ENCODE measurements around the gene DNAJB8.

The DNAJB8 gene

DNA sequence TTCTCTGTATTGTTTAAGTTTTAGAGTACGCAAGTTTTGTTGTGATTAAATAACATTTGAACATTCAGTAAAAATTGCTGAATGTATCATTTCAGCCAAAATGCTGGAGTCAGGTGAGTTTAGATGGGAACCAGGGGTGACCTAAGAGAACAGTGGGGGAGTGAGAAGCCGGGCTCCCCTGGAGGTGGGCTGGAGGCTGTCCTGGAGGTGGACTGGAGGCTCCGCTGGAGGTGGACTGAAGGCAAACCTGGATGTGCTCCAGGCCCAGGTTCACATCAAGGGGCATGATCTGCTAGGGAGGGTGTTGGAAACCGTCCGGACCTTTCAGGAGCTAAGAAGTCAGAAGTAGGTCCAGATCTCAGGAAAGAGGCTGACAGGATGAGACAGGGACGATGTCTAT lies 23.7 kb downstream of the DNAJB8 start:
- DNase-seq = no peak

DNA sequence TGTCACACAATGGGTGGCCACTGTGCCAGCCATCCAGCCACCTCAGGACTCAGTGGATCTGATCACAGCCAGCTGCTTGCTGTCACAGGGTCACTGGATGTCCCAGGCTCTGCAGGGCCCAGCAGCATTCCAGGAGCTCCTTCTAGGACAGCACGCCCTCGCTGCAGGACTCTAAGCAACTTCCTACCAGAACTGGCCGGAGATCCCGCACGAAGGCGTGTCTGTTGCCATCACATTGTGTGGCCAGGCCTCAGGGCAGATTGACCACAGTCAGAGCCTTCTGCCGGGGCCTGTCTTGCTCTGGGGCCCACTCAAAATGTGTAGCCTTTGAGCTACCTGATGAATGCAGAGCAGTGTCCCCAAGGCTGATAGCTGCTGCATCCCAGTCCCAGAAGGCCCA lies 24.6 kb downstream of the DNAJB8 start:
- DNase-seq = no peak

DNA sequence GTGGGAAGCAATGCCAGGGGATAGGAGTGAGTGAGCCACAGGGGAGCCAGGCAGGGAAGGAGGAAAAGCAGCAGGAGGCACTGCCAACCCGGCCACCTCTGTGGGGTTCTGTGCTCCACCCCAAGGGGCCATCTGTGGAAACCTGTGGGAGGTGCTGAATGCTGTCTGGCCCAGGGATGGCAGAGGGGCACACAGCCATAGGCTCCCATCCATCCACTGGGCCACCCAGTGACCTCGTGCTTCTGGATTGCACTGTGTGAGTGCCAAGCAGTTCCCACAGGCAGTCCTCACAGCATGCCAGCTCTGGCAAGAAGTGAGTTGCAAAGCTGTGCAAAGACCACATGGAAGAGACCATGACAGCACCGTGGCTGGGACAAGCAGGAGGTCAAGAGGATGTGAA lies 27.5 kb downstream of the DNAJB8 start:
- no peak for DNase-seq

DNA sequence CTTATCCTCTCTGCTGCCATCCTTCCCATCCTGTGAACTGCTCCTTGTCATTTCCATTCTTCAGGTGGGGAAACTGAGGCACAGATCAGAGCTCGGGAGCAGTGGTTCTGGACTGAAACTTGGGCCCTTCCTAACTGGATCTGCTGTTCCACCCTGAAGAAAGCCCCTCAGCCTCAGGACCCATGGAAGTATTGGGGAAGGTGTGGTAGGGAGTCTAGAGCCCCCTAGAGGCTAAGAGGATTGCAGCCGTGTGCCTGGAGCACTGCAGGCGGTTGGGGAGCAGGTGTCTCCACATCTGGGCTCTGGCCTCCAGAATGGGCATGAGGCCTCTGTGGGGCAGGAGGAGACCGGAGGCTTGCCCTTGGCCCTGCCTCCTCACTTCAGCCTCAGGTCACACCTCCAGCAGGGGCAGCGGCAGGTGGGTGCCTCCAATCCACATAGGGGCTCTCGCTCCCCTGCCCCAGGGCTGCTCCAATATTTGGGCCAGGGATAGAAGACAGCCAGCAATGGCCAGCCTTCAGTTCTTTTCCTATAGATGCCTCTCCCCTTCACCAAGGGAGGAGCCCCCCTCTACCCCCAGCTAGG lies 28.1 kb downstream of the DNAJB8 start:
- no peak for DNase-seq

DNA sequence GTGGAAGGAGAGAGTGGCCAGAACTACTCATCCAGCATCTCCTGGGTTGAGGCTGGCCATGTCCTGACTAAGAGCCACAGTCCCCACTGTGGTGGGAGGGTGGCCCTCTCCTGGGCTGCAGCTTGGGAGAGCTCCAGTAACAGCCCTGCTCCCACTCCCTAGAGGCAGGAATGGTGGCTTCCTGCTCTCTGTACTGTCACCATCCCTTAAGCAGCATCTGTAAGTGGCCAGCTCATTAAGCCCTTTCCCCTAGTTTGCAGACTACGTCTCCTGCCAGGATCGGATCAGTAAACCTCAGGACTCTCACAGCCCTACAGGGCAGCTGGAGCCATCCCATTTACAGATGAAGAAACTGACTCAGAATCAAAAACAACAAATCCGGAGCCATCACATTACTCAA lies 30.5 kb downstream of the DNAJB8 start:
- DNase-seq = no peak

DNA sequence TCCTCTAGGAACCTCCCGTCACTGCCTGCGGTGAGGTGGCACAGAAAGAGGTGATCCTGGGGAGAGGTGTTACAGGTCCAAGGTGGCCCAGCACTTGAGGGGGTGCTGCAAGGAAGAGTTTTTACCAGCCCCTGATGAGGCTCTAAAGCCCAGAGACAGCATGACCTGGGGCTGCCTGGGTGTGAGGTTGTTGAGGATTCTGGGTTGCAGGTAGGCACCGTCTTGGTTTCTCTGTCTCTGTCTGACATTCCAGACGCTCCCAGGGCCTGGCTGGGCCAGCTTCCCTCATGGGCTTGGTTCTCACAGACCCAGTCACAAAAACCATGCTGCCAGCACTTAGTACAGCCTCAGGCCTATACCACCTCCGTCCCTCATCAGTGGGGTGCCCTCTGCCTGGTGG lies 31.1 kb downstream of the DNAJB8 start:
- no peak for DNase-seq

DNA sequence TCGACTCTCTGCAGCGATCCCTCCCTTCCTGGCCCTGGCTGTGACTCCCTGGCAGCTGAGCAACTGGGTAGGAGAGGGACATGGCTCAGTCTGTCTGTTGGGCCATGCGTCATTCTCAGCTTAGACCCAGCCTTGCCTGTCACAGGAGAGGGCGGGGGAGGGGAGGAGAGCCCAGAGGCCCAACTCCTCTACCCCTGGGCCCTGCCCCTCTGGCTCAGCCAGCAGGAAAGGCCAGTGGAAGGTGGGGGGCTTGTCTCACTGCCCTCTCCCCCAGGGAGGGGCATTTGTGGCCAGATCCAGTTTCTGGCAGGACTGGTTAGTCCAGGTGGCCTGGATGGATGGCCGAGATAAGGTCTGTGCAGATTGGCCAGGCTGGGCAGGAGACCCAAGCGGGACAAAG lies 31.6 kb downstream of the DNAJB8 start:
- DNase-seq = no peak

DNA sequence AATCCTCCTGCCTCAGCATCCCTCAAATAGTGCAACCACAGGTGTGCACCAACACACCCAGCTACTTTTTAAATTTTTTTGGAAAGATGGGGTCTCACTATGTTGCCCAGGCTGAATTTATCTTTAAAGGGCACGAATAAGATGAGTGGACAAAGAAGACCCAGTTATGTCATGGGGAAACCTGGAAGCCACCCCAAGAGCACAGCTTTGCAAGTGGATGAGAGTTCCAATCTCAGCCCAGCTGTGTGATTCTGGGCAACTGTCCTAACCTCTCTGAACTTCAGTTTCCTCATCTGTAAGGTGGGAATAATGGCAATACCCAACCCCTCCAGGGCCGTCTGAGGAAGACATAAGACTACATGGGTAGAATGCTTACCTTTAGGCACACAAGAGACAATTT lies 32.2 kb downstream of the DNAJB8 start:
- DNase-seq = no peak

DNA sequence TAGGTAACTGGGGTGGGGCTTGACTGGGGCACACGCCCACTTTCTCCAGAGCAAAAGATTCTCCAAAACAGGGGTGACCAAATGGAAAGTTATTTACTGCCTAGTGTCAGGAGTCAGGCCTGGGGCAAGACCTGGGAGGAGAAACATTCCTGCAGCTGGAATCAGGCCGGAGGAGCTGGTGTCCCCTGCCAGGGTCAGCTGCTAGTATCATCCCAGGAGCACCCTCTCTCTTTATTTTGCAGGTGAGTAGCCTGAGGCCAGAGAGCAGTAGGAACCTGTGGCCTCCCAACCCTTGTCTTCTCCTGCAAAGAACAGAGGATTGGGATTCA lies 32.9 kb downstream of the DNAJB8 start:
- no peak for DNase-seq

DNA sequence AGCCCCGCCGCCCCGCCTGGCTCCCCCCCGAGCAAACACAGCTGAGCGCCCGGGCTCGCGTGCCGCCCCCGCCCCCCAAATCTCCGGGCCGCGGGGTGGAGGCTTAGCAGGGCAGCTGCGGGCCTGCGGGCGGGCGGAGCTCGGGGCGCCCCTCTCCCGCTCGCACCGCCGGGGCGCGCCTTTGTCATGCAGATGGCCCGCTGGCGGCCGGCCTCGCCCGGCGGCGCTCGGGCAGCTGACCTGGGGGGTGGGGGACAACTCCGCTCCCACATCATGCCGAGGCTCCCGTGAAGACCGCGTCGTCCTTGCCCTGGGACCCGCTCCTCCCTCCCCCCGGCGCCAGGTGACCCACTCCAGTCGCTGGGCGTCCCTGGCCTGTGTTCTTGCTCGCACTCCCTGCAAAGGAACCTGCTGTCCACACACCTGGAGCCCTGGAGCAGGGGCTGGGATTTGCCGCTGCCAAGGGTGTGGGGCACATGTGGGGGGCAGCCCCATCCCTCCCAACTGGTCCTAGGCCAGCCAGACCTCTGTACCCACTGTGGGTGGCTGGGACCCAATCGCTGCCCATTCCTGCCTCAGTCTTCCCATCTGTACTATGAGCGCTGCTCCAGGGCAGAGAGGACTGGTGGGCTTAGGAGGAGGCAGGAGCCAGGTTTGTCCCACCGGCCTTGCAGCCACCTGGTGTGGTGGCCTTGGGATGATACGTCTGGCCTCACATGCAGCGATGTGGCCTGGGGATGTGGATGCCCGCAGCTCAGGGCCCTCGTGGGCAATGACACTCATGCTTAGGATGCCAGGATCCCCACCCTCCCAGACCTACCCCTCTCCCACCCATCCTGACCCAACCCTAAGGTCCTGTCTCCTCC lies 33.5 kb downstream of the DNAJB8 start:
- no peak for DNase-seq

DNA sequence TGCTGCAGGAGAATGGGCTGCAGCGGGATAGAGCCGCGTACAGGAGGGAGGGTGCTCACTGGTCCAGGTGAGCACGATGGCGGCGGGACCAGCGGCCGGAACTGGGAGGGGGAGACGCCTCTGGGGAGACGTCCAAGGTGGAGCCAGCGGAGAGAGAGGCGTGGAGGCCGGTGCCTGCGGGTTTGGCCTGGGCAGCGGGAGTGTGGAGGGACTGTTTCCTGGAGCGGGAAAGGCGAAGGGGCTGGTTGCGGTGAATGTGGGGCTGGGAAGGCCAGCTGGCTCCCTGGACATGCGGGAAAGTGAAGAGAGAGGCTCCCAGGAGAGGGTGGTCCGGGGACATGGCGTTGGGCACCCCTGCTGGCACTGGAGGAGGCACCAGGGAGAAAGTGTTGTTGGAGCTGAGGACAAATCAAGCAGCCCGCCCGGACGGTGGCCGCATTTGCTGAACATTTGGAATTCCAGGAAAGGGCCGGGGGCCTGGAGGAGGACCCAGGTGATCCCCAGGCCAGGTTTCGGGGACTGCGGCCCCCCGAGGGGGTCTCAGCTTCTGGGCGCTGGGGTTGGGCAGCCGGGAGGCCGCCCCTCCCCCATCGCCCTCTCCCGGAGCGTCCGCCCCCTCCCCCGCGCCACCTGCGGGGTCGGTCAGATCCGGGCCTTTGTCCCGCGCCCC lies 34.3 kb downstream of the DNAJB8 start:
- no peak for DNase-seq

DNA sequence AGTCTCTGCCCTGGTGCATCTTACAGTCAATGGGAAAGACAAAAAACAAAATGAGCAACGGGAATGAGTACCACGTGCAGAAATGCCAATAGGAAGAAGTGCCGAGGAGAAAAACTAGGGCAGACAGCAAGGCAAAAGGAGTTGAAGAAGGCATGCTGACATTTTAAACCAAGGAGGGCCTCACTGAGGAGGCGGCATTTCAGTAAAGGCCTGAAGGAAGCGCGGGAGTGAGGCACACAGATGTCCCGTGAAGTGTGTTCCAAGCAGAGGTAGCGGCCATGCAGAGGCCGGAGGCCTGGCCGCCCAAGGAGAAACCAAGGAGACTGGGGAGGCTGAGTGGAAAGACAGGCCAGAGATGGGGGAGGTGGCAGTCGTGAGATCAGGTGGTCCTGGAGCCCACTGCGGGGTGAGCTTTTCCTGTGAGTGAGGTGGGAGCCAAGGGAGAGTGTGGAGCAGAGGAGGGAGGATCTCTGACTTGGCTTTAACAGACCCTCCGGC lies 34.8 kb downstream of the DNAJB8 start:
- DNase-seq = no peak

DNA sequence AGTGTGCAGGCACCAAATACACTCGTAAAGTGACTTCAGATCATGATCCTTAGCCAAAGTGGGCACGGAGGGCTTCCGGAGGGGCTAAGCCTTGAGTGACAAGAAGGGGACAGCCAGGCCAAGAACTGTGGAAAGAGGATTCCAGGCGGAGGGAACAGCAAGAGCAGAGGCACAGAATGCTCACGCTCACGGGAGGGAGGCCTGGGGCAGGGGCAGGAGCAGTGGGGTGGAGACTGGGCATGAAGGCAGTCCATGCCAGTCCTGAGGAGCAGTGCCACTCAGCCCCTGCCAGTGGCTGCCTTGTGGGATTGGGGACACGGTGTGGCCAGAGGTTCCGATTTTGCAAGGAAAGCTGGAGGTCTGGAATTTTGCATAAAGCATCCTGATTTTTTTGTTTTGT lies 36.0 kb downstream of the DNAJB8 start:
- DNase-seq = no peak

DNA sequence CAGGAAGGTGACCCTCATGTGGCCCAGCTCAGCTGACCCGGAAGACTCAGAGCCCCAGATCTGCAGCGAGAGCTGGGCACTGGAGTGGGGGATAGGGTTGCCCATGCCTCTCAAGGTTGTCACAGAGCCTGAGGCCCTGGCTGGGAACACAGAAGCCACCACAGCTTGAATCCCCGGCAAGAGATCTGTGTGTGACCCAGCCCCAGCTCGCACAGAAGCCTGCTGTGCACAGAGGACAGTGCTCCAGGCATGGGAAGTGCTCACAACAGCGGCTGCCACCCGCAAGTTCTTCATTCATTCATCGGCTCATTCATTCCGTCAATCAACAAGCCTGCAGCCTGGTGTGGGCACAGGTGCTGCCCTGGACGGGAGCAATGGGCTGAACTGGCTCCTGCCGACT lies 36.4 kb downstream of the DNAJB8 start:
- DNase-seq = no peak

DNA sequence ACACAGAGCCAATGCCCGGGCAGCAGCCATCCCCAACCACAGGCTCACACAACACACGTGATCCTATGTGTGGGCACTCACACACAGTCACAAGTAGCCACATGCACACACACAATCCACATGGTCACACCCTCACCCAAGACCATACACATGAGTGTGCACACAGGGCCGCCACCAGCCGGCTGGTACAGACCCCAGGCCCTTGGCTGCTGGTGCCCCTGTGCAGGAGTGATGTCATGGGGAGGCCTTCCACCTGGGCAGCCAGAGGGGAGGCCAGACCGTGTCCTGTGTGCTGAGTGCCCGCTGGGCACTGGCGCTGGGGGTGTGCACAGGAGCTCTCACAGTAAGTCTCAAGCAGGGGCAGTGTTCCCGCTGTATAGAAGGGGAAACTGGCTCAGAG lies 36.9 kb downstream of the DNAJB8 start:
- DNase-seq = no peak

DNA sequence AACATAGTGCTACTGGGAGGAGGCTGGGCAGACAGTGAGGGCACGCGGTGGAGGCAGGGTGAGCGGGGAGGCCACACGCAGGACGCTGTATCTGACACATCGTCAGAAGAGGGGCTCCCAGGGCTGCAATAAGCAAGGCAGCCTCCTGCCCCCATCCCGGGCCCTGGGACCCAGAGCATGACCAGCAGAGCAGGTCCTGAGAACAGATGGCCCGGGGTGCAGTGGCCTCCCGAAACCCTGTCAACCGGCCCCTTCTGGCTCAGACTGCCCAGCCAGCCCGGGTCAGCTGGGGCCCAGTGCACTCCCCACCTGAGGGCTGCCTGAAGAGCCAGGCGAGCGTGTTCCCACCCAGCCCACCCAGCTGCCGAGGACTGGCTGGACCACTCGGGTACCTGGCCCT lies 37.4 kb downstream of the DNAJB8 start:
- no peak for DNase-seq

DNA sequence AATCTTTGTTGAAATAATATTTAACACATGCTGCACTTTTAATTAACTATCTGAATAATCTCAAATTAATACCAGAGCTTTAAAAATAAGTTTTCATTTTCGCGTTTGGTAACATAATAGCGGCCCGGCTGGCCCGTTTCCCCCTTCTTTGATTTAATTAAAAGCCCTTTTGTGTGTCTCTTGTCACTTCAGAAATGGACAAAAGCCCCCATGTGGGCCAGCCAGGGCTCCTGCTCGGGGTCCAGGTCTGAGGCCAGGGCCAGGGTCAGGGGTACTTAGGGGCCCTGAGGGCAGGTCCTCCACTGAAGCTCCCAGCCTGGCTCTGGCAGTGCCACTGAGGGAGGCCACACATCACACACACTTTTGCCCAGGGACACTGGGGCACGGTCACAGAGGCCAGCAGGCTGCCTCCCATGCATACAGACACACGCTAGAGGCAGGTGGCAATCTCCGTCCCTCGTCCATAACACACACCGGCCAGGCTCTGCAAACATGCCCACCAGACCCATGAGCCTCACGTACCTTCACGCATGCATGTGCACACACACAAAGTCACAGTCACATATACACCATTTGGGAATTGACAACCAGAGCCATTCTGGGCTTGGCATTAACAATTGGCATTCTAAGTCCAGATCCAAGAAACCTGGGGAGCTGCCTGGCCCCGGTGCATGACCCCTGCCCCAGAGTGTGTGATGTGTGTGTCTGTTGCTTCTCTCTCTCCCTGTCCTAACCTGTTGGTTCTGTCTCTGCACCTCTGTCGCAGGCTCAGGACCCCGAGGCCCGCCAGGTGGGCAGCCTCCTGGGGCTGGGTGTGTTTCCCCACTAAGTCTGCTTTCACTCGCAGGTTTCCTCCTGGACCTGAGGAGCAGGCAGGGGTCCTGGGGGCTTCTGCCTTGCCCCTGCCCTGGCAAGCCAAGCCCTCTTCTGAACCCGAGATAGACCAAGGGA lies 38.5 kb downstream of the DNAJB8 start:
- DNase-seq = no peak

DNA sequence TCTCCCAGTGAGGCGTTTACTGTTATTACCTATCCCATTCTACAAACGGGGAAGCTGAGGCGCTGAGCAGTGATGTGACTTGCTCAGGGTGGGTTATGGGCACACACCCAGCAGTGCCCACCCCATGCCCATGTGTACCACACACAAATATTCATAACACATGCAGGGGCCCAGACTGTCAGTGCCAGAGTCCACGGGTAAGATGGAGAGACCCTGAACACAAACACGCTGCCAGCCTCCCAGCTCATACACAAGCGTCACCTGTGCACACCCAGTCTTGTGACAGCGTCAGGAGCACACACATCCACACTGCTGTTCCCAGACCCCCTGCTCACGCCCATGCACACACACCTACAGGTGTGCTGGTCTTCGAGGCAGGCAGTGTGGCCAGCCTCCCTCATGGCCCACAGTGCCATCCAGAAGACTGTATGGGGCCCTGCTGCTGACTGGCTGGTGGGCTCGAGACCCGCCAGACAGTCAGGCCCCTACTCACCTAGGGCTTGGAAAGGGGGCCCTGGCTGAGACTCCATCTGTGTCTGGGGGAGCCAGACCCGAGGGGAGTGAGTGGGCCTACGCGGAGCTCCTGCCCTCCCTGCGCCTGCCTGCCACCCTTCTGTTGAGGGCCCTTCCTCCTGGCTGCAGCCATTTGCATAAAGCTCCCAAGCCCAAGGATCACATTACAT lies 39.4 kb downstream of the DNAJB8 start:
- DNase-seq = no peak

DNA sequence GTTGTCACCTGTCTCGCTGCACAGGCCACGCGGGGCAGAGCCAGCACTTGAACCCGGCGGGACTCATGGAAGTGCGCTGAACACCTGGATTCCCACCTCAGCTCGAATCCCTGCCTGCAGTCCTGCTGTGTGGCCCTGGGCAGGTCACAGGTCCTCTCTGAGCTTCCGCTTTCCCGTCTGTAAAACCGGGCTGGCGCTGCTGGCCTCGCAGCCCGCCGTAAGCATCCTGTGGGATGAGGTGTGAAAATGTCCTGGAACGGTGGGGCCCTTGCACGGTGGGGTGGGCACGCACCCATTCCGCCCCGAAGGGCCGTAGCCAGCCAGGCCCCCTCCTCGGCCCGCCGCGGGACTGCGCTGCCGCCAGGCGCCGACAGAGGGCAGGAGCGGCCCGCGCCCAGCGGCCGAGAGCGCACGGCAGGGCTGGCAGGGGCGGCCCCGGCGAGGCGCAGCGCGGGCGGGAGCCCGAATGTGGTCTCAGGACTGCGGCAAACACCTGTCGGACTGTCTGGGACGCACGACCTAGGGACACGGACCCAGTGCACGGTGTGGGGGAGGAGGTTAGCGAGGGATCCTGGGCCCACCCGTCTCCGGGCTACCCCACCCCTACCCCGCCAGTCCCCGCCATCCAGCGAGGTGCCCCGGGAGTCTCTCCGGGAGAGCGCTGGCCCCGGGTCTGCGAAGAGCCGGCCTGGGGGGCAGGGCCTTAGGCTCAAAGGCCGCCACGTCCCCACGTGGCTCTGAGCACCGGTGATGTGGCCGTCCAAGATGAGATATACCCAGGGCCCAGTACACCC lies 40.4 kb downstream of the DNAJB8 start:
- peak; percentile 10 for DNase-seq

DNA sequence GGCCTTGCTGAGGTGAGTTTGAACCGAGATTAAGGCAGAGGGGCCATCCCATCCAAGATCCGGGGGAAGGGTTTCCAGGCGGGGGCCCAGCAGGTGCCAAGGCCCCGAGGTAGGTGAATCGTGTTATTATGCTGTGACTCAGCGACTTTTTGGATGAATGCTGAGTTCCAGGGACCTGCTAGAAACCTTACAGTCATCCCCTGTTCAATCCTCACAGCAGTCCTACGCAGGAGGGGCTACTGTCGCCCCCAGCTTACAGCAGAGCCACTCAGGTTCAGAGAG lies 40.9 kb downstream of the DNAJB8 start:
- no peak for DNase-seq

DNA sequence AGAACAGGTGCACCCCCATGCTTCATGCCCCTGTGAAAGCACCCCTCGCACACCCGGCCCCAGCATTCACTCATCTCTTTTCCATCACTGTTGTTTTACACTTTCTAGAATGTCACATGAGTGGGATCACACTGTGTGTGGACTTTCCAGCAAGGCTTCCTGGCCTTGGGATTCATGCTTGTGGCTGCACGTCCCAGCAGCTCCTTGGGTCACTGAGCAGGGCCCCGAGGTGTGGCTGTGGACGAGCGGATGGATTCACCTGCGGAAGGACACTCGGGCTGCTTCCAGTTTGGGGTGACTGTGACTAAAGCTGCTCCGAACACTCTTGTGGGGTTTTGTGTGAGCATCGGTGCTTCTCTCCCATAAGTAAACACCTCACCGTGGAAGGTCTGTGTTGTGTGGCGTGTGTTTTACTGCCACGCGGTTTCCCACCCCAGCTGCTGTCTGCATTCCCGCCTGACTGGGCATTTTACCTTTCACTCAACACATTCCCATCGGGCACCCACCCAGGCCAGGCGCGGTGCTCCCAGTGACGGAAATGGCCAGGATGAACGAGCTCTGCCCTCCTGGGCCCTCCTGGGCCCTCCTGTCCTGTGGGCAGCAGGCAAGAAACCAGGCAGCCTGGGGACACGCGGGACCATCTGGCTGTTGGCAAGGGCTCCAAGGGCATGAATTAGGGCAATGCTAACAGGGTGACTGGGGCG lies 41.4 kb downstream of the DNAJB8 start:
- no peak for DNase-seq
